Measurements from ENCODE around the gene ASIC2. TPM values are rescaled to one million over a fixed set of nuclear protein-coding genes. Genes with fewer than 3 reads are reported as not detected.
A peak's percentile ranks its signal among the peaks of the same experiment; 100 is the strongest.

ASIC2 gene
- total RNA-seq, 1 experiment from 2014 or later, result 4.1 TPM

GRCh38 chr17:33199571-33200510, 93.3 kb downstream of the ASIC2 start:
- ATAC-seq, result peak; percentile 78
- TF ChIP-seq TCF7L2 (IDR thresholded peaks at IDR 0.05; ENCODE audit: low read depth, low read length), result no peak
- no peak for TF ChIP-seq SIN3A (IDR thresholded peaks at IDR 0.05; ENCODE audit: borderline replicate concordance, insufficient read depth, low read depth, low read length)
- TF ChIP-seq REST (IDR thresholded peaks at IDR 0.05; ENCODE audit: insufficient read depth in 1 of 2, low read depth in 2 of 2, low read length in 1 of 2), result no peak
- TF ChIP-seq POLR2AphosphoS5 (IDR thresholded peaks at IDR 0.05; ENCODE audit: low read depth, low read length), result no peak
- no peak for TF ChIP-seq CTCF (IDR thresholded peaks at IDR 0.05)
- ChIA-PET POLR2A (no interaction called here), CTCF (interaction anchor here (0.8 kb wide), 1 partner anchor 130 kb away, joined by 3 read pairs; no protein-coding TSS in a partner anchor)
- Histone ChIP-seq H3K4me3 (ENCODE audit: low read depth in 2 of 2, low read length in 2 of 2) (no peak overlapping the region), H3K27me3 (ENCODE audit: control insufficient read depth, insufficient read depth, low read length) (no peaks in the 10 kb centered on the region), H3K9me3 (ENCODE audit: control insufficient read depth, insufficient read depth, low read depth, low read length) (no peaks in the 10 kb centered on the region), H3K36me3 (ENCODE audit: control insufficient read depth, insufficient read depth, low read length) (no peaks in the 10 kb centered on the region), H3K27ac (ENCODE audit: low read length) (no peak overlapping the region), H3K4me1 (ENCODE audit: control insufficient read depth, insufficient read depth, low read length) (no peaks in the 10 kb centered on the region)
- peak; percentile 27 for DNase-seq (ENCODE audit: low read depth, low spot score)
- in situ Hi-C loops (cut with HindIII; ENCODE audit: low pct_unique_long_range_greater_than_20kb, low sequenced_read_pairs), result no loop called here
- BruUV-seq (replicated peaks), result no TSS peak
- intact Hi-C loops (cut with micrococcal nuclease; ENCODE audit: unreplicated experiment), result no loop called here

- in situ Hi-C loops (cut with HindIII; ENCODE audit: low pct_unique_long_range_greater_than_20kb, low sequenced_read_pairs) (no loop called here), intact Hi-C loops (cut with micrococcal nuclease; ENCODE audit: unreplicated experiment) (no loop called here)
- Histone ChIP-seq H3K9me3 (ENCODE audit: control insufficient read depth, insufficient read depth, low read depth, low read length) (no peaks in the 10 kb centered on the region), H3K4me1 (ENCODE audit: control insufficient read depth, insufficient read depth, low read length) (no peaks in the 10 kb centered on the region), H3K36me3 (ENCODE audit: control insufficient read depth, insufficient read depth, low read length) (no peaks in the 10 kb centered on the region), H3K4me3 (ENCODE audit: low read depth in 2 of 2, low read length in 2 of 2) (no peak overlapping the region), H3K27ac (ENCODE audit: low read length) (no peak overlapping the region), H3K27me3 (ENCODE audit: control insufficient read depth, insufficient read depth, low read length) (no peaks in the 10 kb centered on the region)
- ATAC-seq, result no peak
- no TSS peak for BruUV-seq (replicated peaks)
- CTCF ChIA-PET, result no interaction called here
- TF ChIP-seq POLR2AphosphoS5 (IDR thresholded peaks at IDR 0.05; ENCODE audit: low read depth, low read length) (no peak), TCF7L2 (IDR thresholded peaks at IDR 0.05; ENCODE audit: low read depth, low read length) (no peak), CTCF (IDR thresholded peaks at IDR 0.05) (no peak), REST (IDR thresholded peaks at IDR 0.05; ENCODE audit: insufficient read depth in 1 of 2, low read depth in 2 of 2, low read length in 1 of 2) (no peak), SIN3A (IDR thresholded peaks at IDR 0.05; ENCODE audit: borderline replicate concordance, insufficient read depth, low read depth, low read length) (no peak)
- POLR2A ChIA-PET, result no interaction called here
- no peak for DNase-seq (ENCODE audit: low read depth, low spot score)
These were observed 94.1 kb downstream of the ASIC2 start for GRCh38 chr17:33198954-33199353.

All from Panc1 (cell line).